Measurements from ENCODE around the gene NEFH. TPM values are rescaled to one million over a fixed set of nuclear protein-coding genes. Genes with fewer than 3 reads are reported as not detected.

Gene NEFH
- total RNA-seq, 1 experiment from 2014 or later, result 5.7 TPM

DNA sequence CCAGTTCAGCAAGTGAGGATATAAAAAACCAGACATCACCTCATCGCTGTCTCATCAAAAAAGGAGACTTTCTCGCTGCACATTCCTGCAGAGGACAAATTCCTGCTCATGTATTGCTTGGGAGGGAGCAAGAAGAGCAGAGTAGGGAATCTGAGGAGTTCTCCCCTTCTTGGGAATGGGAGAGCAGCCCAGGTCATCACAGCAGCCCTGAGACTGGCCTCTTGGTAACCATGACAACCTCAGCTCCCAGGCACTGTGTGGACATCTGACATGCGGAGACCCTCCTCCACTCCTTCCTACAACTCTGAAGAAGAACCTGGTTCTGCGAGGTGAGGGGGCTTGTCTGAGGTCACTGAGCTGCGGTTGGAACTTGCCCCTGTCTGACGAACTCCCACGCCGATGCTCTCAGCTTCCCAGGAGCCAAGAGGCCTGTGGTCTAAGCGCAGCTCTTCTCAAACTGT is 23.8 kb upstream of the NEFH start:
- no peak overlapping the region for H3K27ac Mint-ChIP-seq

More for the DNA sequence above, 23.8 kb upstream of the NEFH start:
- no peaks in the 10 kb centered on the region for H3K27me3 Mint-ChIP-seq (ENCODE audit: low read depth)
- Histone ChIP-seq H3K9me3 (ENCODE audit: control insufficient read depth, low read depth, low read length) (no peaks in the 10 kb centered on the region), H4K91ac (ENCODE audit: insufficient read length, low read depth, low read length) (no peak overlapping the region), H3K4ac (ENCODE audit: low read depth, low read length) (no peak overlapping the region), H4K8ac (replicated peaks; ENCODE audit: insufficient read length, low read depth, low read length) (no peak overlapping the region), H3T11ph (ENCODE audit: low read length) (no peak overlapping the region), H4K20me1 (ENCODE audit: control insufficient read depth, insufficient read depth, insufficient read length) (no peaks in the 10 kb centered on the region), H3K14ac (ENCODE audit: insufficient read depth, low read length) (no peak overlapping the region), H3K27me3 (ENCODE audit: insufficient read depth, low read length) (no peaks in the 10 kb centered on the region), H2BK15ac (ENCODE audit: low read depth, low read length) (no peak overlapping the region), H2AFZ (ENCODE audit: low read length) (no peak overlapping the region), H3K4me1 (ENCODE audit: insufficient read depth, low read length) (no peaks in the 10 kb centered on the region; the same call in 1 of the 2 replicates), H3K79me2 (ENCODE audit: insufficient read depth, low read length) (no peaks in the 10 kb centered on the region), H3K4me2 (ENCODE audit: insufficient read depth, insufficient read length, low read length) (no peak overlapping the region), H2BK20ac (ENCODE audit: low read depth, low read length, poor library complexity, severe bottlenecking) (no peak overlapping the region), H2BK5ac (ENCODE audit: insufficient read length, low read length) (no peak overlapping the region), H3K79me1 (ENCODE audit: insufficient read depth, low read depth, low read length, poor library complexity, severe bottlenecking) (no peaks in the 10 kb centered on the region), H3K27ac (ENCODE audit: insufficient read length, low read depth, low read length) (no peak overlapping the region), H3K23ac (ENCODE audit: insufficient read length, low read depth, low read length) (no peak overlapping the region), H4K5ac (ENCODE audit: insufficient read length, low read depth, low read length) (no peak overlapping the region), H2BK12ac (ENCODE audit: insufficient read length, low read depth, low read length) (no peak overlapping the region), H2BK120ac (ENCODE audit: low read depth, low read length, poor library complexity, severe bottlenecking) (no peak overlapping the region), H3K23me2 (ENCODE audit: insufficient read length, low read depth, low read length, poor library complexity, severe bottlenecking) (no peaks in the 10 kb centered on the region), H3K56ac (ENCODE audit: insufficient read length, low read depth, low read length) (no peak overlapping the region), H2AK5ac (ENCODE audit: insufficient read length, low read length) (no peak overlapping the region), H3K18ac (ENCODE audit: insufficient read length, low read depth, low read length) (no peak overlapping the region), H3K9ac (ENCODE audit: extremely low read depth, insufficient read length, low read length) (no peak overlapping the region)
- WGBS (ENCODE audit: extremely low coverage, insufficient read length, low lambda C conversion rate), result no CpG with 5 or more reads among the region's 9 CpGs
- TF ChIP-seq, protein P1, sequence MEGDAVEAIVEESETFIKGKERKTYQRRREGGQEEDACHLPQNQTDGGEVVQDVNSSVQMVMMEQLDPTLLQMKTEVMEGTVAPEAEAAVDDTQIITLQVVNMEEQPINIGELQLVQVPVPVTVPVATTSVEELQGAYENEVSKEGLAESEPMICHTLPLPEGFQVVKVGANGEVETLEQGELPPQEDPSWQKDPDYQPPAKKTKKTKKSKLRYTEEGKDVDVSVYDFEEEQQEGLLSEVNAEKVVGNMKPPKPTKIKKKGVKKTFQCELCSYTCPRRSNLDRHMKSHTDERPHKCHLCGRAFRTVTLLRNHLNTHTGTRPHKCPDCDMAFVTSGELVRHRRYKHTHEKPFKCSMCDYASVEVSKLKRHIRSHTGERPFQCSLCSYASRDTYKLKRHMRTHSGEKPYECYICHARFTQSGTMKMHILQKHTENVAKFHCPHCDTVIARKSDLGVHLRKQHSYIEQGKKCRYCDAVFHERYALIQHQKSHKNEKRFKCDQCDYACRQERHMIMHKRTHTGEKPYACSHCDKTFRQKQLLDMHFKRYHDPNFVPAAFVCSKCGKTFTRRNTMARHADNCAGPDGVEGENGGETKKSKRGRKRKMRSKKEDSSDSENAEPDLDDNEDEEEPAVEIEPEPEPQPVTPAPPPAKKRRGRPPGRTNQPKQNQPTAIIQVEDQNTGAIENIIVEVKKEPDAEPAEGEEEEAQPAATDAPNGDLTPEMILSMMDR (conservative IDR thresholded peaks at IDR 0.05), result no peak
- H3K4me1 Mint-ChIP-seq, result peaks cover 3 to 16% of the 10 kb centered on the region in 2 experiments; a peak in 3 of 4 replicates
- no peak overlapping the region for H3K4me3 Mint-ChIP-seq
- no peak for DNase-seq
- no peaks in the 10 kb centered on the region for H3K36me3 Mint-ChIP-seq (ENCODE audit: insufficient read depth in 1 of 3, low read depth in 3 of 3)
- no peaks in the 10 kb centered on the region for H3K9me3 Mint-ChIP-seq
